HG03457 (cell line): Measurements from ENCODE around the gene MTAP.

ENCODE experiments used
- ATAC-seq: cut with Tn5 transposase; IDR thresholded peaks from one replicate; pipeline ENCODE4 v1.9.1; 2021; ENCODE audit warnings: moderate number of reproducible peaks; ENCODE audit not compliant: unreplicated experiment

Gene MTAP

DNA sequence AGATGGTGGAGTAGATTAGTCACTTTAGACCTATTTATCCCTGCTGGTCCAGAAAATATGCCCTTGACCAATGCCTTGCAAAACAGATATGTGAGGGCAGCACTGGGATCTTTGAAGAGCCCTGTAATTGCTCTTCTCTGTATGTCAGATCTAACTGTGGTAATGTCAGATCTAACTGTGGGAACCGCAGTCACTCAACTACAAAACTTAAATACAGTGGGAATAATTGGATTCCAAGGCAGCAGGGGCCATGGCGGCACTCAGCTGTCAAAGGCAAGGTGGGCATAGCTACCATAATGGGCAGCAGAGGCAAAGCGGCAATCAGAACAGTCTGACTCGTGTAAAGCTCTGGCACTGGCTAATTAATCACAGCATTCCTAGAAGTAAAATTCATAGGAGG is 46.2 kb downstream of the MTAP start:
- no peak for ATAC-seq

DNA sequence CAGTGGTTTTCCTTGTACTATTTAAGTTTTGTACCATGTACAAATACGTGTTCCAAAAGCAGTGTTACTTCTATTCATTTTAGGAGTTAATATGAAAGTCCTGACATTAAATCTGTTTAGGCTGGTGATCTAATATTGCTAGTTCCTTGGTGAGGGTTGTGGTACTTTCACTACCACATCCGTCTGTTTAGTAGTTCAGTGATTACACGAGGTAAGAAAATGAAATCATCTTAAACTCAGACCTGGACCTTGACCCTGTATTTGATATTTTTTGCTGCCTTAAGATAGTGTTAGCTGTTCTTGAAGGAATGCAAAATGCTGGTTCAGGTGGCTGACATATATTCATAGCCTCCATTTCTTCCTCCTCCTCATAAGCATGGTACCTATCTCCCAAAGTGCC is 50.3 kb downstream of the MTAP start:
- peak; percentile 99 for ATAC-seq

DNA sequence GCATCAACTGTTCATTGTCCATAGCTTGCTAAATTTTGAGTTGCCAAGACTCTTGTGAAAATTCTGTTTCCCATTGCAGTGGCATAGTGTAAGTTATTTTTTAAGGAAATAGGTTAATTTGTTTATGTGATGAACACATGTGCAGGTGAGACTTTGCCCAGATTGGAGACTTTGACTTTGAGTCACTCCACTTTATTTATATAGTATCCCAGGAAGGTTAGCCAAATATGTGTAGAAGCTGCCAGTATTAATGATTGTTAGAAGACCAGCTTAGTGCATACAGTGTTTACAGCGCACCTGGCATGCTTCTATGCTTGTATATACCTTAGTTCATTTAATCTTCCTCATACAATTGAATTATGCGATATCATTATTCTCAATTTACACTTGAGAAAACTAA is 51.0 kb downstream of the MTAP start:
- no peak for ATAC-seq

DNA sequence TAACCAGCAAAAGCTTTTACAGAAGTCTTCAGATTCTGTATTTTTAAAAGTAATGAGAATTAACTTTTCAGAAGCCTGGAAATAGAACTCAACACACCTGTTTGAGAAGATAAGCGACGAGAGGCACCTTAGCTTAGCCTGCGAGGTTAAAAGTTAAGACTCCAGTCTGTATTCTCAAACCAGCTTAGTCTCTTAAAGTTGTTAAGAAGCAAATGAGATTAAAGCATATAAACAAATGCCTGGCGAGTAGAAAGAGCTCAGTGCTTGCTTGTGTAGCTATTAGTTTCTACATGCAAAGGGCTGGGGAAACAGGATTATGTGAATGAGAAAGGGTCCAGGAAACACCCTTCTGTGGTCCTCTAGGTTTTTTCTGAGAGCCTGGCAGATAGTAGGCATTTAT is 51.7 kb downstream of the MTAP start:
- no peak for ATAC-seq

DNA sequence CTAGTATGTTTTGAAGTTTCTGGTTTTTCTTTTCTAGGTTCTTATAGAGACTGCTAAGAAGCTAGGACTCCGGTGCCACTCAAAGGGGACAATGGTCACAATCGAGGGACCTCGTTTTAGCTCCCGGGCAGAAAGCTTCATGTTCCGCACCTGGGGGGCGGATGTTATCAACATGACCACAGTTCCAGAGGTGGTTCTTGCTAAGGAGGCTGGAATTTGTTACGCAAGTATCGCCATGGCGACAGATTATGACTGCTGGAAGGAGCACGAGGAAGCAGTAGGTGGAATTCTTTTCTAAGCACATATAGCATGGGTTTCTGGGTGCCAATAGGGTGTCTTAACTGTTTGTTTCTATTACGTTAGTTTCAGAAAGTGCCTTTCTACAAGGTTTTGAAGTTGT is 52.2 kb downstream of the MTAP start:
- no peak for ATAC-seq

DNA sequence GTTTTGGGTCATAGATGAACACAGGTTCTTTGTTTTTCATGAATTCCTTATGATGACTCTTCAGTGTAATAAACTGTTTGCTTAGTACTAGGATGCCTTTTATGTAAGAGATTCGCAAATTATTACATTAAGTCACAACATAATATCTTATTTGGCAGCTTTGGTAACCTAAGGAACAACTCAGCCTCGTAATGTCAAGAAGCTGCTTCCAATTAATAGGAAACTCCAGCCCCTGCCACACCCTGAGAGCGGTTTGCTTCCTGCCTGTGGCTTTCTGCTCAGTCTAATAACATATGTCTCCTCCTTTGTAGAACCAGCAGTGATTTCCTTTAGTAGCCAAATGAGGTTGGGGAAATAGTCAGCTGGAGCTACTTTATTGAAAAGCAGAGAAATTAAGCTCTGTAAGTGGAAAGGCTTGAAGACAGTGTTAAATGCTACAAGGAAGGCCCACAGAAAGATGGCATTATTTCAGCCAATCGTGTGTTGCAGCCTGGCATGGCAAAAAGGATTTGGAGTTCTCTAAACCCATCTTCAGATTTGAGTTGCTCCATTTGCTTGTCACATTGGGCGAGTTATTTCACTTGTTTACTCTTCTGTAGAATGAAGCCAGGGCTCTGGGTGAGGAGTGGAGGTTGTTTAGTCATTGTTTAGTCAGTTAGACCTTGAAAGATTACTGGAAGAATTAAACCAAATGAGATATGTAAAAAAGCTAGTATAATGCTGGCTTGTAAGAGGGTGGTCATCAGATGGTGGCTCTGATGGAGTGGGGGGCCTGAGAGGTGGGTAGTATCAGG is 54.1 kb downstream of the MTAP start:
- ATAC-seq: no peak

DNA sequence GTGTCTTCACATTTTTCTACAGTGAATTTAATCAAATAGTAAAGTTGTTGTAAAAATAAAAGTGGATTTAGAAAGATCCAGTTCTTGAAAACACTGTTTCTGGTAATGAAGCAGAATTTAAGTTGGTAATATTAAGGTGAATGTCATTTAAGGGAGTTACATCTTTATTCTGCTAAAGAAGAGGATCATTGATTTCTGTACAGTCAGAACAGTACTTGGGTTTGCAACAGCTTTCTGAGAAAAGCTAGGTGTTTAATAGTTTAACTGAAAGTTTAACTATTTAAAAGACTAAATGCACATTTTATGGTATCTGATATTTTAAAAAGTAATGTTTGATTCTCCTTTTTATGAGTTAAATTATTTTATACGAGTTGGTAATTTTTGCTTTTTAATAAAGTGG is 60.4 kb downstream of the MTAP start:
- ATAC-seq: no peak

DNA sequence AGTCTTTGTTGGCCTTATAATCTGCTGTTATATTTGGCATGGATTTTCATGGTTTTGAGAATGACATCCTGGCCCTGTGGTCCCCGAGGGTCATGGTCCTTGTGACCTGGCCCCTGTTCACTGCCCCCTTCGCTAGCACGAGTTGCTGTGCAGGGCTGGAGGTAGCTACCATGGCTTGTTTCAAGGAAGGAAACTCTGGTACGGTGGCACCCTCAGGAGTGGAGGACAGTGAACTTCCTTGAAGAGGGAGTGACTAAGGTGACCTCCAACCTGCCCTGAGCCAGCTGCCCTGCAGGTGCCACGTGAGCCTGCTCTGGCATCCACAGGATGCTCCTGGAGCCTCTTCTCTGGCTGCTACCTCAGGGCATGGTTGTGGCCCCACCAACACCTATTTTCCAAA is 62.1 kb downstream of the MTAP start:
- ATAC-seq: no peak

DNA sequence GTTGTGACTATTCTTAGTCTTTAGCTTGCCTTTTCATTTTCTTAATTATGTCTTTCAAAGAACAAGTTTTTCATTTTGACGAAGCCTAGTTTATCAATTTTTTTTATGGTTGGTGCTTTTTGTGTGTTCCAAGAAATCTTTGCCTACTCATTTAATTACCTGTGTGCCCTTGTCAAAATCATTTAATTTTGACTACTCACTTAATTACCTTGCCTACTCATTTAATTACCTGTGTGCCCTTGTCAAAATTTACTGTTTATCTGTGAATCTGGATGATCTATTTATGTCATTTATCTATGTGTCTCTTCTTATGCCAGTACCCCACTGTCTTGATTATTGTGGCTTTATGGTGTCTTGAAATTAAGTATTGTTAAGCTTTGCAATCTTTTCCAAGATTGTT is 63.9 kb downstream of the MTAP start:
- ATAC-seq: no peak

DNA sequence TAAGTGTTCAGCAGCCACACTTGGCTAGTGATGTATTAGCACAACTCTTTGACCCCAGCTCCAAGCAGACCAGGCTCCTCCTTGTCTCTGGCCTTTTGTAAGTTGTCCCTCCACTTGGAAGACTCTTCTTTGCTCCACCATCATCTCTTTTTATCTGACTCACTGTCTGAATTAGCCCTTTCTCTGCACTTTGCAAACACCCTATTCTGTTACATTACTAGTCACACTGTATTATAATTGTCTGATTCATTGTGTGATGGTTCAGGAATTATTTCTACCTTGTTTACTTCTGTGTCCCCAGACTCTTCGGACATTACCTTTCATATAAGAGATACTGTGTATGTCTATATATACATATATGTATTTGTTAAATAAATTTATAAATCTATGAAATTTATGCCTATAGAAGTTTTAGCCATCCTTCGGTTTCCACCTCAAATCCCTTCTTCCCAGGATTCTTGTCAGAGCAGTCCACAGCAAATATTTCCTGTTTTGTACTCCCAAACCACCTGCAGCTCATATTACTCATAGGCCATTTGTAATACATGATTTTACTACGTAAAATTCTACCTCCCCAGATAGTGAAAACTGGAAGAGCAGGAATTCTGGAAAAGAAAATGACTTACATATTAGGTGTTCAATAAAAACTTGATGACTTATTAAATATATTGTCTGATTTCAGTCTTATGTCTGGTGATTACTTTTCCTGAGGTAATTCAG is 69.0 kb downstream of the MTAP start:
- ATAC-seq: no peak

DNA sequence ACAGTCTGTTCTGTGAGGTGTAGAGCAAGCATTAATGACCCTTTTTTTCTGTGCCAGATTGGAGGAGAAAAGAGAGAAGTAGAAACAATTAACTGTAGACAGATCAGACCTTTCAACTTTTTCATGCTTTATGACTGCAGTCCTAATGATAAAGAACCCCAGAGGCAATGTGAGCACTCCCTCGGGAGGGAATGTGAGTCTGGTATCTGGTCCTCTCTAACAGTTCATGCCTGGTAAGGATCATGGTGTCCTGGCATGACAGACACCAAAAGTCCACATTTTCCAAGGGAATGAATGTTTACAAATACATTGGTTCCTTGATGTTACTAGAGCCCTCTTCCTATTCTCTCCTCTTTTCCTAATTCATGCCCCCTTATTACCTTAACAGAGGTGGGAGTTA is 70.3 kb downstream of the MTAP start:
- ATAC-seq: no peak

DNA sequence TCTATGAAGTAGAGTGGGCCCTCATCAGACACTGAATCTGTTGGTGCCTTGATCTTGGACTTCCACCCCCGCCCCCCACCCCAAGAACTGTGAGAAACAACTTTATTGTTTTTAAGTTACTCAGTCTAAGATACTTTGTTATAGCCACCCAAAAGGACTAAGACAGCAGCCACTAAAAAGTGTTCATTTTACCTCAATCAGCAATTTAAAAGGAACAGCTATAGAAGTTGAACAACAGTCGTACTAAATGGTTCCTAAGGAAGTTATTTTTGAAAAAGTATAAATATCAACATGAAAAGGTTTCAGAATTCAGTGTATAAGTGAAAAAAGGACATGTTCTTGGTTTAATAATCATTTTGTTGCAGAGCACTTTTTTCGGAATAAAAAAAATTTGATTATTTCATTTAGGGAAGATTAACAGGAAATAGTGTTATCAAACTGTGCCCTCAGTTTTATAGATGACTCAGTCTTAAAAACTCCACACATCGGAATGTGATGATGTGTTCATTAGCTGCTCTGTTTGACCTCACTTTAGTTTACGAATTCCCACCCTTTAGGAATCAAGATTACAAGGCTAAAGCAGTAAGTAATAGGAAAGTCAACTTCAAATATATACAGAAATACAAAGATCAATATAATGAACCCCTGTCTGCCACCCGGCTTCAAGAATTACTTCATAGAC is 71.2 kb downstream of the MTAP start:
- no peak for ATAC-seq

DNA sequence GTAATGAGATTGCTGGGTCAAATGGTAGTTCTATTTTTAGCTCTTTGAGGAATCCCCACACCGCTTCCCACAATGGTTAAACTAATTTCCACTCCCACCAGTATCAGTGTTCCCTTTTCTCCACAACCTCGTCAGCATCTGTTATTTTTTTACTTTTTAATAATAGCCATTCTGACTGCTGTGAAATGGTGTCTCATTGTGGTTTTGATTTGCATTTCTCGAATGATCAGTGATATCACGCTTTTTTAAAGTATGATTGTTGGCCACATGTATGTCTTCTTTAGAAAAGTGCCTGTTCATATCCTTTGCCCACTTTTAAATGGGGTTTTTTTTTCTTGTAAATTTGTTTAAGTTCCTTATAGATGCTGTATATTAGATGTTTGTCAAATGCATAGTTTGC is 73.5 kb downstream of the MTAP start:
- no peak for ATAC-seq

DNA sequence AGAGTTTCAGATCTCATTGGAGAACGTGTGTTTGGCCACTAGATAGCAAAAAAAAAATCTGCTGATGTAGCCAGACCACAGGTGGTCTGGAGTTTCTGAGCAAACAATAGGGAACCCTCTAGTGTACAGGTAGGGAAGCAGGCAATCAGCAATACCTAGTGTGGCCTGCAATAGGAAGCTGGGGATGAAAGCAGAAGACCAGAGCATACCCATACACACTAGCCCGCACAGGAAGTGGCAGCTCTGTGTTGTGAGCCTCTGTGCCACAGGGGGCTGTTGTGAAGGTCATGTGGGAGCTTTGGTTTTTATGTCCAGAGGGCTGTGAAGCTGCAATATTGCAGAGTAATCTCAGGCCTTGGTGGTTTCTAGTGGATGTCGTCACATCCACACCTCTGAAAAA is 81.2 kb downstream of the MTAP start:
- no peak for ATAC-seq

DNA sequence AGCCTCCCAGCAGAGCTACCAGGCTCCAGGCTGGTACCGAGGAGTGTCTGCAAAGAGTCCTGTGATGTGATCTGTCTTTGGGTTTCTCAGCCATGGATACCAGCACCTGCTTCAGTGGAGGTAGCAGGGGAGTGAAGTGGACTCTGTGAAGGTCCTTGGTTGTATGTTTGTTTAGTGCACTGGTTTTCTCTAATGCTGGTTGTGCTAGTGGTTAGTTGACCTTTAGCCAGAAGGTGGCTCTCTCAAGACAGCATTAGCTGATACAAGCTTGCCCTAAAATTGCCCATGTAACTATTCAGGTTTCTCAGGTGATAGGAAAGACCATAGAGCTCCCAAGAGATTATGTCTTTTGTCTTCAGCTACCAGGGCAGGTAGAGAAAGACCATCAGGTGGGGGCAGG is 87.2 kb downstream of the MTAP start:
- ATAC-seq: no peak

DNA sequence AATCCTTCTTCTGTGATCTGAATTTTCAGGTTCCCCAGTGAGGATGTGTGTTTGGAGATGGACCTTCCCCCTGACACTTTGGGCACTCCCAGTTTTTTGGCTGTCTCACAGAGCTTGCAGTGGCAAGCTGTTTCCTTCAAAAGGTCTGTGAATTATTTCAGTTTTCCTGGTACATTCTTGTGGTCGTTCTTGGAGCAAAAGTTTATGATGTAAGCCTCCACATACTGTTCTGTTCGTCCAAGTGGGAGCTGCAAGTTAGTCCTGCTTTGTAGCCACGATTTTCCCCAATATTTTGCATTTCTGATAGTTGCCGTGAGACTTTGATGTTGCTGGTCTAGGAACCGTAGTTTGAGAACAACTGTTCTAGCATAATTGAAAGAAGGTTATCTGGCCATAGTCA is 88.3 kb downstream of the MTAP start:
- ATAC-seq: no peak

DNA sequence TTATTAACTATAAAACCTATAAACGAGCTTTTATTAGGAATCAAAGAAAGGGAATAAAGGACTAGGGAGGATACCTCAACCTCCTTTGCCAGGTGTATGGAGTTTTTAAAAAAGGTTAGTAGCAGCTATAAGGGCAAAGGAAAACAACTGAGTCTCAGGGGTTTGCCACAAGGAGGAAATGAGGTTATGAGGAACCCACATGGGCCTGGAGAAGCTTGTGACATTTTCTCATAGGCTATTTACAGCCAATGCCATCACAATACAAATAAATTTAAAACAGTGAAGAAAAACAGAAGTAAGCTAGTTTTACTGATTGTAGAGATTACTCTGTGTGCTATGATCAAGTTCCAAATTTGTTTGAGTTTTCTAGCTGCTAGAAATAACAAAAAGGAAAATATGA is 99.1 kb downstream of the MTAP start:
- no peak for ATAC-seq

DNA sequence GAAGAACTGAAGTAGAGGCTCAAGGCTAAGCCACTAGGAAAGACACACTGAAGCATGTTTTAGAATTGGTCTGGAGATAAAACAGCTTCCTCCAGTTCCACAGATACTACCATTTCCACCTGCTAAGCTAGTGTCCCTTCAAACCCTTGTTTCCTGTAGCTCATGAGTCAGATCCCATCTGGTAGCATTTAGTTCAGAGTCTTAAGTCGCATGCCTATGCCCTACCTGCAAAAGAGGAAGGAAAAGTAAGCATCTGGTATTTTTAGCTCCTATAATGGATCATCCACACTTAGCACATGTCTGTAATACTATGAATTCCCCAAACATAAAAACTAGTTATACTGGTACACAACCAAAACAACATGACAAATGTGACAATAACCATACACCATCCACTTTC is 99.7 kb downstream of the MTAP start:
- ATAC-seq: no peak

DNA sequence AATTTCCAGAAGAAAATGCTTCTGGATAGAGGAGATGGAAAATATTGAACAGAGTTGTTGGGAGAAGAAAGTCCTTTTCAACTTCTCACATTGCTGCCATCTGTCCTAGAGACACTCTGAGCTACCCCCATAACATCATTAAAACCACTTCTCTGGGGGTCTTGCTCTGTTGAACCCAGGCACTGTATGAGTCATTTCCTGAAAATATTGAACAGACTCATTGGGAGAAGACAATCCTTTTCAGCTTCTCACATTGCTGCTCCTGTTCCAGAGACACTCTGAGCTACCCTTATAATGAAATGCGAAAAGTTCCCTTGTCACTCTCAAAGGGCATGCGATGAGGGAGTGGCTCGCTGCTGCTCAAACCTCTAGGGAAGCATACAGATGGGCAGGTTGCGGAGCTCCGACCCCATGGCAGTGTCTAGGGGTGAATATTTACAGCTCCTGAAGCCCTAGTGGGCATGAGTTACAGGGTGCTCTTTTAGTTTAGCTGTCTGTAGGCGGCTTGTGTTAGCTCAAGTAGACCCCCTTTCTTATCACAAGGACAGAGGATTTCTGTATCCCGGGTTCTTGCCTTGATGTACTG is 101.0 kb downstream of the MTAP start:
- ATAC-seq: no peak

DNA sequence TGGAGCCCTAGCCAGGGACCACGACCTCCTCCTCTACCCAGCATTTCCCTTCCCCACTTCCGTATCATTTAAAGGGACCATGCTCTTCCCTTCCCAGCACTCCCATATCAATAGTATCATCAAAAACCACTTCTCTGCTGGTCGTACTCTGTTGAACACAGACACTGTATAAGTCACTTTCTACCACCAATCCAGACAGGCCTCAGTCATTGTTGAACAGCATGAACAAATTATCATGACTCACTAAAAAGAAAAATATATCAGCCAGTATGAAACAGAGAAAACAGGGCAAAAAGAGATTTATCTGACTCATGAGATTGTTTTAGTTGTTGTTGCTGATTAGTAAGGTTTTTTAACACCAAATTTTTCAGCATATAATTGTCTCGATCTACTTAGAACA is 101.9 kb downstream of the MTAP start:
- no peak for ATAC-seq

DNA sequence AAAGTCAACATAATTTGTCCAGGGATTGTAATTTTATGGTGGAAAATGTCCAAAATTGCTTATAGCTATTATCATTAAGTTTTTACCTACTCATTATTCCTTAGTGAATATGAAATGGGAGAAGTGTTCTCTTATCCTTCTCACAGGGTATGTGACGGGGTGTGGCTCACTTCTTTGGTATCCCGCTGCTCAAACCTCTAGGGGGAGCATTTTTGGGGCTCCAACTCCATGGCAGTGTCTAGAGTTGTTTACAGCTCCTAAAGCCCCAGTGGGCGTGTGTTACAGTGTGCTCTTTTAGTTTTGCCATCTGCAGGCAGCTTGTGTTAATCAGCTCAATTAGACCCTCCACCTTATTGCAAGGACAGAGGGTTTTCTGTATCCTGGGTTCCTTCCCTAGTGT is 102.3 kb downstream of the MTAP start:
- no peak for ATAC-seq

DNA sequence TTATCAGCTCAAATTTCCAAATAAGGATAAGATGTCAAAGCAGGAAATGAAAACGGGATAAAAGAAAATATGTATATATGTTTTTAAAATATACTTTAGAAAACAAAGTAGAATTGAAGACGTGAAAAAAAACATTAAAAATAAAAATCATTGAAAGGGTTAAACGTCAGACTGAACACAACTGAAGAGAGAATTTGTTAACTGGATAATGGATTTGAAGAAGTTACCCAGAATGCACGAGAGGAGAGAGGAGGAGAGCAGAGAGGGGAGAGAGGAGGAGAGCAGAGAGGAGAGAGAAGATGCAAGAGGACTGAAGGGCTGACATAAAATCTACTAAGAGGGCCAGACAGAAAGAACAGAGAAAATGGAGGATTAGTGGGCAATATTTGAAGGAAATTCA is 103.8 kb downstream of the MTAP start:
- no peak for ATAC-seq
